Neural cell (in vitro differentiated cells): Measurements from ENCODE around the gene LRMDA. TPM values are rescaled to one million over a fixed set of nuclear protein-coding genes. Genes with fewer than 3 reads are reported as not detected.

Source experiments
- H2AFZ ChIP-seq: fragments of 200-600, 300-800 bp; sonication (generic), shearing (Covaris generic); 2 replicates; pipeline ENCODE4 v1.6.0; 2014; ENCODE audit warnings: low read depth, mild to moderate bottlenecking, antibody characterized with exemption, low read length, moderate library complexity
- H3F3A ChIP-seq: fragments of 200-600 bp; shearing (Covaris generic); 2 replicates; pipeline ENCODE4 v1.6.1; 2016; ENCODE audit warnings: mild to moderate bottlenecking, moderate library complexity, mixed read lengths, antibody characterized with exemption, low read length; ENCODE audit not compliant: insufficient read depth, poor library complexity, severe bottlenecking
- H3K27ac ChIP-seq: fragments of 200-600, 300-800 bp; sonication (generic), shearing (Covaris generic); 2 replicates; pipeline ENCODE4 v1.5.1; 2014; ENCODE audit warnings: mild to moderate bottlenecking, low read length, moderate library complexity
- H3K27me3 ChIP-seq: fragments of 300-800, 200-600 bp; sonication (generic), shearing (Covaris generic); 2 replicates; pipeline ENCODE4 v1.6.0; 2014; ENCODE audit warnings: mild to moderate bottlenecking, low read depth, low read length, moderate library complexity; ENCODE audit not compliant: insufficient read depth
- H3K36me3 ChIP-seq: fragments of 300-800, 200-600 bp; sonication (generic), shearing (Covaris generic); 2 replicates; pipeline ENCODE4 v1.5.1; 2014; ENCODE audit warnings: mild to moderate bottlenecking, antibody characterized with exemption, low read length, moderate library complexity; ENCODE audit not compliant: insufficient read depth
- H3K4me2 ChIP-seq: fragments of 300-800, 200-600 bp; sonication (generic), shearing (Covaris generic); 2 replicates; pipeline ENCODE4 v1.6.0; 2014; ENCODE audit warnings: mild to moderate bottlenecking, low read length
- H3K4me3 ChIP-seq: fragments of 300-800, 200-600 bp; sonication (generic), shearing (Covaris generic); 2 replicates; pipeline ENCODE4 v1.5.1; 2014; ENCODE audit warnings: mild to moderate bottlenecking, low read length, moderate library complexity
- H3K79me2 ChIP-seq: fragments of 200-600 bp; shearing (Covaris generic); replicated peaks from 2 replicates; pipeline ENCODE4 v1.6.0; 2014; ENCODE audit warnings: mild to moderate bottlenecking, low read length, moderate library complexity; ENCODE audit not compliant: insufficient read depth
- H3K9ac ChIP-seq: fragments of 300-800, 200-600 bp; sonication (generic), shearing (Covaris generic); 2 replicates; pipeline ENCODE4 v1.6.1; 2016; ENCODE audit warnings: mild to moderate bottlenecking, low read length, mixed read lengths
- H3K9me2 ChIP-seq: fragments of 200-600 bp; shearing (Covaris generic); 2 replicates; pipeline ENCODE4 v1.6.1; 2016; ENCODE audit warnings: mild to moderate bottlenecking, low read length, mixed read lengths; ENCODE audit not compliant: insufficient read depth
- H3K9me3 ChIP-seq: fragments of 200-600, 300-800 bp; sonication (generic), shearing (Covaris generic); 2 replicates; pipeline ENCODE4 v1.6.1; 2016; ENCODE audit warnings: mild to moderate bottlenecking, mixed run types, low read length, moderate library complexity, mixed read lengths
- H4K20me1 ChIP-seq: fragments of 200-600 bp; shearing (Covaris generic); 2 replicates; pipeline ENCODE4 v1.6.1; 2016; ENCODE audit warnings: mild to moderate bottlenecking, mixed run types; ENCODE audit not compliant: insufficient read depth
- CTCF ChIP-seq: fragments of 450-650 bp; IDR thresholded peaks from 2 replicates; pipeline ENCODE4 v1.5.1; 2014; ENCODE audit warnings: antibody characterized with exemption, mild to moderate bottlenecking, moderate library complexity; ENCODE audit not compliant: poor library complexity, severe bottlenecking
- EP300 ChIP-seq: fragments of 450-650 bp; conservative IDR thresholded peaks from 2 replicates; pipeline ENCODE4 v1.6.1; 2014; ENCODE audit warnings: antibody characterized with exemption, mild to moderate bottlenecking, moderate library complexity; ENCODE audit not compliant: poor library complexity, severe bottlenecking
- EZH2 ChIP-seq: fragments of 200-600, 300-800 bp; shearing (Covaris generic), sonication (generic); IDR thresholded peaks from 2 replicates; pipeline ENCODE4 v1.6.1; 2014; ENCODE audit warnings: antibody characterized with exemption, low read length, borderline replicate concordance, mild to moderate bottlenecking; ENCODE audit not compliant: insufficient read depth, poor library complexity, severe bottlenecking
- MXI1 ChIP-seq: fragments of 450-650 bp; conservative IDR thresholded peaks from 2 replicates; pipeline ENCODE4 v1.6.1; 2014; ENCODE audit warnings: antibody characterized with exemption, mild to moderate bottlenecking; ENCODE audit not compliant: poor library complexity, severe bottlenecking
- POLR2AphosphoS5 ChIP-seq: IDR thresholded peaks from 2 replicates; pipeline ENCODE4 v1.6.1; 2012
- RAD21 ChIP-seq: fragments of 450-650 bp; conservative IDR thresholded peaks from 2 replicates; pipeline ENCODE4 v1.6.1; 2014; ENCODE audit warnings: antibody characterized with exemption, mild to moderate bottlenecking, moderate library complexity
- REST ChIP-seq: IDR thresholded peaks from 2 replicates; pipeline ENCODE4 v1.6.1; 2012; ENCODE audit warnings: borderline replicate concordance
- SMC3 ChIP-seq: fragments of 450-650 bp; conservative IDR thresholded peaks from 2 replicates; pipeline ENCODE4 v1.6.1; 2014; ENCODE audit warnings: antibody characterized with exemption, mild to moderate bottlenecking, moderate library complexity; ENCODE audit not compliant: poor library complexity
- TAF1 ChIP-seq: IDR thresholded peaks from 2 replicates; pipeline ENCODE4 v1.6.1; 2012; ENCODE audit warnings: low read depth
- polyA plus RNA-seq: library from polyadenylated mRNA; depleted of rRNA; stranded (reverse); fragments of >200 nt; gene quantifications from 2 replicates; pipeline ENCODE4 v1.2.3, GENCODE V29; 2014

LRMDA gene
- polyA plus RNA-seq, 1 donor from 2014 or later: 5.6 TPM

GRCh38 chr10:76282061-76283025 lies 850.9 kb downstream of the LRMDA start:
- no peak overlapping the region for H3K9ac ChIP-seq
- H3K9me2 ChIP-seq: no peaks in the 10 kb centered on the region
- H3K9me3 ChIP-seq: no peaks in the 10 kb centered on the region
- H3K79me2 ChIP-seq: no peaks in the 10 kb centered on the region
- H2AFZ ChIP-seq: no peak overlapping the region
- H3F3A ChIP-seq: no peaks in the 10 kb centered on the region
- H3K4me2 ChIP-seq: no peak overlapping the region
- H3K27ac ChIP-seq: no peak overlapping the region
- no peaks in the 10 kb centered on the region for H3K36me3 ChIP-seq
- no peaks in the 10 kb centered on the region for H4K20me1 ChIP-seq
- H3K27me3 ChIP-seq: no peaks in the 10 kb centered on the region
- H3K4me3 ChIP-seq: no peak overlapping the region
- TF ChIP-seq SMC3 (no peak), TAF1 (no peak), MXI1 (no peak), POLR2AphosphoS5 (no peak), REST (no peak), CTCF (no peak), EZH2 (no peak), RAD21 (no peak), EP300 (no peak)

- TF ChIP-seq POLR2AphosphoS5 (no peak), MXI1 (no peak), EP300 (no peak), CTCF (no peak), SMC3 (no peak), RAD21 (no peak), EZH2 (no peak), TAF1 (no peak), REST (no peak)
- H3K36me3 ChIP-seq: no peaks in the 10 kb centered on the region
Observed at GRCh38 chr10:76284351-76284750, 852.9 kb downstream of the LRMDA start.

More at GRCh38 chr10:76284351-76284750, 852.9 kb downstream of the LRMDA start:
- Histone ChIP-seq H3K4me3 (no peak overlapping the region), H3K27me3 (no peaks in the 10 kb centered on the region), H3K9ac (no peak overlapping the region), H3F3A (no peaks in the 10 kb centered on the region), H2AFZ (no peak overlapping the region), H4K20me1 (no peaks in the 10 kb centered on the region), H3K4me2 (no peak overlapping the region), H3K9me2 (no peaks in the 10 kb centered on the region), H3K79me2 (no peaks in the 10 kb centered on the region), H3K9me3 (no peaks in the 10 kb centered on the region), H3K27ac (no peak overlapping the region)
